Vagina (tissue), 2 donors: ENCODE data around the gene ERC2. TPM values are rescaled to one million over a fixed set of nuclear protein-coding genes. Genes with fewer than 3 reads are reported as not detected.

Experiments used
- DNase-seq, 2 donors: peaks; one replicate each; pipeline ENCODE4 v3.0.0-alpha.2; 2017; ENCODE audit errors: extremely low spot score in 2 of 2
- H3K27ac ChIP-seq: fragments of 200-600 bp; sonication (generic); one replicate; pipeline ENCODE4 v1.5.1; 2019
- H3K27me3 ChIP-seq: fragments of 200-600 bp; sonication (generic); one replicate; pipeline ENCODE4 v1.5.1; 2019
- H3K36me3 ChIP-seq, 2 donors: fragments of 200-600 bp; sonication (generic); one replicate each; pipeline ENCODE4 v1.5.1; 2017 to 2019
- H3K4me1 ChIP-seq: fragments of 200-600 bp; sonication (generic); one replicate; pipeline ENCODE4 v1.5.1; 2019
- H3K4me3 ChIP-seq, 2 donors: fragments of 200-600 bp; sonication (generic); 1 replicate in 1 of 2; 2 replicates in 1 of 2; pipeline ENCODE4 v1.5.1; 2016 to 2019
- H3K9me3 ChIP-seq: fragments of 200-600 bp; sonication (generic); one replicate; pipeline ENCODE4 v1.5.1; 2019
- POLR2A ChIP-seq, 2 donors: fragments of 450-650 bp; IDR thresholded peaks; one replicate each; pipeline ENCODE4 v1.6.1; 2017; ENCODE audit warnings: antibody characterized with exemption in 2 of 2, mild to moderate bottlenecking in 2 of 2, moderate library complexity in 2 of 2
- POLR2AphosphoS5 ChIP-seq, 2 donors: sonication (generic); formaldehyde crosslinking; IDR thresholded peaks; one replicate each; pipeline ENCODE4 v1.9.0; 2017; ENCODE audit warnings: antibody characterized with exemption in 2 of 2, mild to moderate bottlenecking in 2 of 2, low read depth in 1 of 2; ENCODE audit not compliant: insufficient read depth in 1 of 2
- intact Hi-C: fragments of 100-400 bp; cut with DNase I; formaldehyde crosslinking; loops from one replicate; pipeline ENCODE4 v1.15.1; 2023
- total RNA-seq: library from RNA; depleted of rRNA; stranded (reverse); fragments of >200 nt; gene quantifications from one replicate; pipeline ENCODE4 v1.2.3, GENCODE V29; 2016
- TF ChIP-seq, protein P1 (sequence below), 3 experiments: fragments of 450-650 bp in 2 of 3; fragments of 200-600 bp in 1 of 3; sonication (generic) in 1 of 3; IDR thresholded peaks; one replicate each; pipeline ENCODE4 v1.5.1; 2017 to 2019; ENCODE audit warnings: antibody characterized with exemption in 3 of 3, mild to moderate bottlenecking in 2 of 3, moderate library complexity in 2 of 3

Gene ERC2
- total RNA-seq, 1 donor from 2014 or later: 1.2 TPM

DNA sequence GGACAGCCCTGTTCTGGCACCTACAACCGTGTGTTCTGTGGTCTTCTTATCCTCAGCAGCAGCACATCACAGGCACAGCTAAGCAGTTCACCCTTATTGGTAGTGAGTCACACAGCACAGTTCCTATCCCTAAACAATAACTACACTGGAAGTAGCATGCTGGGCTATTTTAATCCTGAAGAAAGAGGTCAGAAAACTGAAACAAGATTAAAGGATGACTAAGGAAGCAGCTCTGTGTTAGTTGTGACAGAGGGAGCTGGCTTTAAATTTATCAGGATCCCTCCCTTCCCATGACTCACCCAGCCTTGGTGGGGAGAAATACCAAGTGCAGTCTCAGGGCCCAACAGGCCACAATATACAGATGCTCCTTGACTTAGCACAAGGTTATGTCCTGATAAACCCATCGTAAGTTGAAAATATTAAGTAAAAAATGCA is 144.3 kb downstream of the ERC2 start:
- Histone ChIP-seq H3K9me3 (no peaks in the 10 kb centered on the region), H3K4me3 (no peak overlapping the region), H3K4me1 (no peaks in the 10 kb centered on the region), H3K36me3 (no peaks in the 10 kb centered on the region), H3K27me3 (no peaks in the 10 kb centered on the region), H3K27ac (no peak overlapping the region)
- intact Hi-C loops: no loop called here
- no peak for DNase-seq
- TF ChIP-seq, protein P1, sequence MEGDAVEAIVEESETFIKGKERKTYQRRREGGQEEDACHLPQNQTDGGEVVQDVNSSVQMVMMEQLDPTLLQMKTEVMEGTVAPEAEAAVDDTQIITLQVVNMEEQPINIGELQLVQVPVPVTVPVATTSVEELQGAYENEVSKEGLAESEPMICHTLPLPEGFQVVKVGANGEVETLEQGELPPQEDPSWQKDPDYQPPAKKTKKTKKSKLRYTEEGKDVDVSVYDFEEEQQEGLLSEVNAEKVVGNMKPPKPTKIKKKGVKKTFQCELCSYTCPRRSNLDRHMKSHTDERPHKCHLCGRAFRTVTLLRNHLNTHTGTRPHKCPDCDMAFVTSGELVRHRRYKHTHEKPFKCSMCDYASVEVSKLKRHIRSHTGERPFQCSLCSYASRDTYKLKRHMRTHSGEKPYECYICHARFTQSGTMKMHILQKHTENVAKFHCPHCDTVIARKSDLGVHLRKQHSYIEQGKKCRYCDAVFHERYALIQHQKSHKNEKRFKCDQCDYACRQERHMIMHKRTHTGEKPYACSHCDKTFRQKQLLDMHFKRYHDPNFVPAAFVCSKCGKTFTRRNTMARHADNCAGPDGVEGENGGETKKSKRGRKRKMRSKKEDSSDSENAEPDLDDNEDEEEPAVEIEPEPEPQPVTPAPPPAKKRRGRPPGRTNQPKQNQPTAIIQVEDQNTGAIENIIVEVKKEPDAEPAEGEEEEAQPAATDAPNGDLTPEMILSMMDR (IDR thresholded peaks at IDR 0.05): no peak
- TF ChIP-seq POLR2A (IDR thresholded peaks at IDR 0.05) (no peak), POLR2AphosphoS5 (IDR thresholded peaks at IDR 0.05; ENCODE audit: insufficient read depth in 1 of 2, low read depth in 1 of 2) (no peak)

DNA sequence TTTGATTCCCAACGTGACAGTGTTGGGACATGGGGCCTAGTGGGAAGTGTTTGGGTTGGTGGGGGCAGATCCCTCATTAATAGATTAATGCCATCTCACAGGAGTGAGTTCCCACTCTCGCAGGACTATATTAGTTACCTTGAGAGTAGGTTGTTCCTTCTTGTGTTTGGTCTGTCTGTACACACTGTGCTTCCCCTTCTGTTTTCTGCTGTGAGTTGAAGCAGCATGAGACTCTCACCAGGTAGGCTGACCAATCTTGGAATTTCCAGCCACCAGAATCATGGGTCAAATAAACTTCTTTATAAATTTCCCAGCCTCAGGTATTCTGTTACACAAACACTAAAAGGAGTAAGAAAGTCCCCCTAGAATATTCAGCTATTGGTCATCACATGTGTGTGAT is 145.4 kb downstream of the ERC2 start:
- H3K4me3 ChIP-seq: no peak overlapping the region
- no peaks in the 10 kb centered on the region for H3K36me3 ChIP-seq
- H3K9me3 ChIP-seq: no peaks in the 10 kb centered on the region
- DNase-seq: no peak
- no peaks in the 10 kb centered on the region for H3K4me1 ChIP-seq
- intact Hi-C loops: no loop called here
- H3K27me3 ChIP-seq: no peaks in the 10 kb centered on the region
- H3K27ac ChIP-seq: no peak overlapping the region
- TF ChIP-seq POLR2AphosphoS5 (IDR thresholded peaks at IDR 0.05; ENCODE audit: insufficient read depth in 1 of 2, low read depth in 1 of 2): no peak
- TF ChIP-seq, protein P1 (IDR thresholded peaks at IDR 0.05): no peak

DNA sequence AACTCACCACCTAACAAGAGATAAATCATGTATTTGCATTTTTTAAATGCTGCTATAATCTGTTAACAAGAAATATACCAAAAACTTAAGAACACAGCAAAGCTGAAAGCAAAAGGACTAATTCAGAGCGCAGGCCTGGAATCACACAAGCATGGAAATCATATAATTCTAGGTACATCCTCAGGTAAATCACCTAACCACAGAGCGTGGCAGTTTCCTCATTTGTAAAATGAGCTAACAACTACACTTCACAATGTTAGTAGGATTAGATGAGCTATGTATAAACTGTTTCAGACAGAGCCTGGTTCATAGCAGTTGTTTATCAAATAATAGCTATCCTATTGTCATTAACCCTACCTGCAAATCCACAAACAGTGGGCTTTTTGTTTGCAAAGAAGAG is 146.4 kb downstream of the ERC2 start:
- no peaks in the 10 kb centered on the region for H3K36me3 ChIP-seq
- TF ChIP-seq POLR2A (IDR thresholded peaks at IDR 0.05) (no peak), POLR2AphosphoS5 (IDR thresholded peaks at IDR 0.05; ENCODE audit: insufficient read depth in 1 of 2, low read depth in 1 of 2) (no peak)
- TF ChIP-seq, protein P1 (IDR thresholded peaks at IDR 0.05): no peak
- no peaks in the 10 kb centered on the region for H3K27me3 ChIP-seq
- no peaks in the 10 kb centered on the region for H3K4me1 ChIP-seq
- no peak overlapping the region for H3K27ac ChIP-seq
- no peak overlapping the region for H3K4me3 ChIP-seq
- no peaks in the 10 kb centered on the region for H3K9me3 ChIP-seq
- no peak for DNase-seq
- intact Hi-C loops: no loop called here

DNA sequence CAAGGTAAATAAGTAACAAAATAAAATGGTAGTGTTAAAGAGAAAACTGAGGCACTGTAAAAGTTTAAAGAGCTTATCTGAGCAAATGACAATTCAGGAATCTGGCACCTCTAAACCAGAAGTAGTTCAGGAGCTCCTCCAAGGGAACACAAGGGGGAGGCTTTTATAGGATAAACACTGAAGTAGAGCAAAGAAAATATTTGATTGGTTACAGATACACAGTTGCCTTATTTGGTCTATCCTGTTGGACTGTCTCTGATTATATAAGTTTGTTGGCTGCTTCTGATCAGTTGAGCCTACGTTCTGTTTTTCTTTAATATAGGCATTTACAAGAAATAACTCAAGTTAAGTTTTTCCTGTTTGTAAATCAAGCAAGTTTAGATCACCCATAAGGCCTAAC is 146.9 kb downstream of the ERC2 start:
- intact Hi-C loops: no loop called here
- Histone ChIP-seq H3K27me3 (no peaks in the 10 kb centered on the region), H3K36me3 (no peaks in the 10 kb centered on the region), H3K4me3 (no peak overlapping the region), H3K4me1 (no peaks in the 10 kb centered on the region), H3K27ac (no peak overlapping the region), H3K9me3 (no peaks in the 10 kb centered on the region)
- TF ChIP-seq, protein P1 (IDR thresholded peaks at IDR 0.05): no peak
- TF ChIP-seq POLR2A (IDR thresholded peaks at IDR 0.05) (no peak), POLR2AphosphoS5 (IDR thresholded peaks at IDR 0.05; ENCODE audit: insufficient read depth in 1 of 2, low read depth in 1 of 2) (no peak)
- DNase-seq: no peak

DNA sequence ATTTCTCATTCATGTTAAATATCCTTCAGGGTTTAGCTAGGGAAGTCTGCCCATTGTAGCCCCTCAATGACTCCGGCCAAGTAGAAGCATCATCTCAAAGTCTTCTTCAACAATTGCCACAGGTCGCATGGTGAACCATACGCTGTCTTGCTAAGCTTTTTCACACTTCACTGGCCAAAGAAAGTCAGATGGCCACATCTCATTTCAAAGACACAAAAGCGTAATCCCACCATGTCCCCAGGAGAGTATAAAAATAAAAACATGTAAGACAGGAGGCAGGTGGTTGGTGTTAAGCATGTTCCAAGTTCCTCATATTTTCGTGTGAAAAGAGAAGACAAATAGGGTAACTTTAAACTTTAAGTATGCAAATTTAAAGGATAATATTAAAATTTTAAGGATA is 147.4 kb downstream of the ERC2 start:
- H3K27ac ChIP-seq: no peak overlapping the region
- DNase-seq: no peak
- no peaks in the 10 kb centered on the region for H3K4me1 ChIP-seq
- intact Hi-C loops: no loop called here
- no peak overlapping the region for H3K4me3 ChIP-seq
- TF ChIP-seq POLR2AphosphoS5 (IDR thresholded peaks at IDR 0.05; ENCODE audit: insufficient read depth in 1 of 2, low read depth in 1 of 2): no peak
- H3K9me3 ChIP-seq: no peaks in the 10 kb centered on the region
- H3K27me3 ChIP-seq: no peaks in the 10 kb centered on the region
- no peaks in the 10 kb centered on the region for H3K36me3 ChIP-seq

DNA sequence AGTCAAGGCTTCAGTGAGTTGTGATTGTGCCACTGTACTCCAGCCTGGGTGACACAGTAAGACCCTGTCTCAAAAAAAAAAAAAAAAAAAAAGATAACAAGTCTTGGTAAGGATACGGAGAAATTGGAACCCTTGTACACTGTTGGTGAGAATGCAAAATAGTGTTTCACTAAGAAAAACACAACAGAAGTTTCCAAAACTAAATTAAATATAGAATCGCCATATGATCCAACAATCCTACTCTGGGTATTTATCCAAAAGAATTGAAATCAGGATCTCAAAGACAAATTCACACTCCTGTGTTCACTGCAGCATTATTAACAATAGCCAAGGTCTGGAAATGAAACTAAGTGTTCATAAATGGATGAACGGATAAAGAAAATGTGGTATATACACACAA is 149.4 kb downstream of the ERC2 start:
- intact Hi-C loops: no loop called here
- no peak for TF ChIP-seq POLR2A (IDR thresholded peaks at IDR 0.05)
- no peak for TF ChIP-seq POLR2AphosphoS5 (IDR thresholded peaks at IDR 0.05; ENCODE audit: insufficient read depth in 1 of 2, low read depth in 1 of 2)
- TF ChIP-seq, protein P1 (IDR thresholded peaks at IDR 0.05): no peak
- no peak overlapping the region for H3K4me3 ChIP-seq
- no peak for DNase-seq
- no peak overlapping the region for H3K27ac ChIP-seq
- H3K27me3 ChIP-seq: no peaks in the 10 kb centered on the region
- H3K36me3 ChIP-seq: no peaks in the 10 kb centered on the region
- H3K4me1 ChIP-seq: no peaks in the 10 kb centered on the region
- H3K9me3 ChIP-seq: no peaks in the 10 kb centered on the region
